ENCODE results near the gene ANKLE2. TPM values are rescaled to one million over a fixed set of nuclear protein-coding genes. Genes with fewer than 3 reads are reported as not detected.

ANKLE2 gene
- total RNA-seq, 4 donors from 2014 or later, result 29.6 to 44.9 (median 34.6) TPM

DNA sequence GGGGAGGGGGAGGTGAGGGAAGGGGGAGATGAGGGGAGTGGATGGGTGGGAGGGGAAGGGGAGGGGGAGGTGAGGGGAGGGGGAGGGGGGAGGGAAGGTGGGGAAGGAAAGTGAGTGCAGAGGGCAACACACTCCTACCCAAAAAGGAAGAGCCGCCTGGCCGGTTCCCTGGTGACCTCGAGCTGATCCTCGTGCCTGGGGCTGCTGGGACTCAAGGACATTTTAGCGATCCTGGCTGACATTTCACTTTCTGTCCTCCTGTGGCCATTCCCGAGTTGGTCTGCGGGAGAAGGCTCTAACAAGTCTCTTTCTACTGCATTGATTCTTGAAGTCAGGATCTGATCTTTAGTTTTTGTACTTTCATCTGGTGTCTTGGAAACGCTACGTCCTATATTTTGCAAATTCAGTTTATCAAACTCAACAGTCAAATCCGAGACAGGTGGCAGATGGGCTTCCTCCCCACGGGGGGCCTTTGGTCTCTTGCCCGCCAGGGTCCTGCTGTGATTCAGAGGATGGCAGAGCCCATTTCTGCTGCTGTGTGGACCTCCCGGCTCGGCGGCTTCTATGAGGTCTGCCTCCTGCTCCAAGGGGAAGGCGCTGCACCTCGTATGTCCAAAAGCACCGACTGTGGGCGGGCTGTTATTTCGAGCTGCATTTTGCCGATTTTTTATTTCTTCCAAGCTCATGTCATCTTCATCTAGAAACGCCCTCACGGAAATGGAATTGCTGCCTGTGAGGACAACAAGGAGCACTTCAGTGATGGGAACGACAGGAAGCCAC lies 31.9 kb downstream of the ANKLE2 start:
- in situ Hi-C loops (cut with MboI; ENCODE audit: low sequenced_read_pairs in 4 of 4) (no loop called here), intact Hi-C loops (cut with DNase I; ENCODE audit: low total_unique reads) (no loop called here)
- no peaks in the 10 kb centered on the region for H3K27me3 ChIP-seq
- DNase-seq (no peak), ATAC-seq (no peak)
- H3K36me3 ChIP-seq, result peaks cover 0 to 80% of the 10 kb centered on the region in 2 donors
- no peak overlapping the region for H3K27ac ChIP-seq
- H3K4me1 ChIP-seq, result no peaks in the 10 kb centered on the region
- TF ChIP-seq POLR2A (IDR thresholded peaks at IDR 0.05), result no peak
- TF ChIP-seq, protein P1, sequence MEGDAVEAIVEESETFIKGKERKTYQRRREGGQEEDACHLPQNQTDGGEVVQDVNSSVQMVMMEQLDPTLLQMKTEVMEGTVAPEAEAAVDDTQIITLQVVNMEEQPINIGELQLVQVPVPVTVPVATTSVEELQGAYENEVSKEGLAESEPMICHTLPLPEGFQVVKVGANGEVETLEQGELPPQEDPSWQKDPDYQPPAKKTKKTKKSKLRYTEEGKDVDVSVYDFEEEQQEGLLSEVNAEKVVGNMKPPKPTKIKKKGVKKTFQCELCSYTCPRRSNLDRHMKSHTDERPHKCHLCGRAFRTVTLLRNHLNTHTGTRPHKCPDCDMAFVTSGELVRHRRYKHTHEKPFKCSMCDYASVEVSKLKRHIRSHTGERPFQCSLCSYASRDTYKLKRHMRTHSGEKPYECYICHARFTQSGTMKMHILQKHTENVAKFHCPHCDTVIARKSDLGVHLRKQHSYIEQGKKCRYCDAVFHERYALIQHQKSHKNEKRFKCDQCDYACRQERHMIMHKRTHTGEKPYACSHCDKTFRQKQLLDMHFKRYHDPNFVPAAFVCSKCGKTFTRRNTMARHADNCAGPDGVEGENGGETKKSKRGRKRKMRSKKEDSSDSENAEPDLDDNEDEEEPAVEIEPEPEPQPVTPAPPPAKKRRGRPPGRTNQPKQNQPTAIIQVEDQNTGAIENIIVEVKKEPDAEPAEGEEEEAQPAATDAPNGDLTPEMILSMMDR (IDR thresholded peaks at IDR 0.05 in 4 of 5, conservative IDR thresholded peaks at IDR 0.05 in 1 of 5), result no peak
- no peak overlapping the region for H3K4me3 ChIP-seq
- no peaks in the 10 kb centered on the region for H3K9me3 ChIP-seq

DNA sequence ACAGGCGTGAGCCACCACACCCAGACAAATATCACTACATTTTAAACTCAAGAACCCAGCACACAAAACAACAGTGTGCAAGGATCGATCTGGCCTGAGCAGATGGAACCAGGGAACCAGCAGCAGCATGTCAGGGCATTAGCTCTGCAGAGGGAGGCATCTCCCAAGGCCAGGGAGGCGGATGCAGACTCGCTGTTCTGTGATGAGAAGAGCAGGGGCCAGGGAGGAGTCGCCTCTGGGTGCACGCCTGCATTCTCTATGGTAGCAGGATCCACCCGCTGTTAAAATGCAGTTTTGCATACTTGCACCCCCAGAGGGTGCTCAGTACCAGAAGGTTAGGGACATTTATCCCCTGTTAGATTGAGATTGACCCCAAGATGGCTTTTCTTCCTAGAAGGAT lies 33.1 kb downstream of the ANKLE2 start:
- Histone ChIP-seq H3K27me3 (no peaks in the 10 kb centered on the region), H3K36me3 (peaks cover 0 to 79% of the 10 kb centered on the region in 2 donors), H3K4me3 (no peak overlapping the region), H3K4me1 (no peaks in the 10 kb centered on the region), H3K9me3 (no peaks in the 10 kb centered on the region), H3K27ac (no peak overlapping the region)
- ATAC-seq (no peak), DNase-seq (no peak)
- no peak for TF ChIP-seq POLR2A (IDR thresholded peaks at IDR 0.05)
- TF ChIP-seq, protein P1 (IDR thresholded peaks at IDR 0.05 in 4 of 5, conservative IDR thresholded peaks at IDR 0.05 in 1 of 5), result no peak
- intact Hi-C loops (cut with DNase I; ENCODE audit: low total_unique reads) (no loop called here), in situ Hi-C loops (cut with MboI; ENCODE audit: low sequenced_read_pairs in 4 of 4) (no loop called here)

DNA sequence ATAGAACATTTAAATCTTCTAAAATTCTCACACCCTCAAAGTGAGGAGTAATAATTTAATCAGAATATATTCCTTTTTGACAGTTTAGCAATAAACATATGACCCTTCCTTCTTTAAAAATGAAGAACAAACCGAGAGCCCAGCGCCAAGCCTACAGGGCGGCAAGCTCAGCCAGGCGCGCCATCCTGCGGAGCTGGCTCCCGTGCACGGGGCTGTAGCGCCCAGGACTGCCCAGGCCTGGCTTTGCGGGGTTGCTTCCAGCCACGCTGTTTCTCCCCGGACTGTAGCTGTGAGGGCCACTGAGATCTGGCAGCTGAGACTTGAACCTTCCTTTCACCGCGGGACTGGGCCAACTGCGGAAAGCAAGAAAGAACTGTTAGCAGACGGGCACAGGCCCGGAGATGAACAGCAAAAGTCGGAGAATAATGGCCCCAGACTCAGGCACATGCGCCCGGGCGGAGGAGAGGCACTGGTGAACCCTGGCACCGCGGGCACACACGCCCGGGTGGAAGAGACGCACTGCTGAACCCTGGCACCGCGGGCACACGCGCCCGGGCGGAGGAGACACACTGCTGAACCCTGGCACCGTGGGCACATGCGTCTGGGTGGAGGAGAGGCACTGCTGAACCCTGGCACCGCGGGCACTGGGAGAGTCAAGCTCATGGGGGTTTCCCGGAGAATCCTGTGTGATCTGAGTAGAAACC lies 34.4 kb downstream of the ANKLE2 start:
- Histone ChIP-seq H3K4me1 (no peaks in the 10 kb centered on the region), H3K36me3 (peaks cover 0 to 73% of the 10 kb centered on the region in 2 donors), H3K4me3 (no peak overlapping the region), H3K27ac (no peak overlapping the region), H3K27me3 (no peaks in the 10 kb centered on the region), H3K9me3 (no peaks in the 10 kb centered on the region)
- ATAC-seq, result no peak
- in situ Hi-C loops (cut with MboI; ENCODE audit: low sequenced_read_pairs in 4 of 4), result no loop called here
- DNase-seq, result no peak
- intact Hi-C loops (cut with DNase I; ENCODE audit: low total_unique reads), result no loop called here
- no peak for TF ChIP-seq POLR2A (IDR thresholded peaks at IDR 0.05)
- TF ChIP-seq, protein P1 (IDR thresholded peaks at IDR 0.05 in 4 of 5, conservative IDR thresholded peaks at IDR 0.05 in 1 of 5), result no peak

DNA sequence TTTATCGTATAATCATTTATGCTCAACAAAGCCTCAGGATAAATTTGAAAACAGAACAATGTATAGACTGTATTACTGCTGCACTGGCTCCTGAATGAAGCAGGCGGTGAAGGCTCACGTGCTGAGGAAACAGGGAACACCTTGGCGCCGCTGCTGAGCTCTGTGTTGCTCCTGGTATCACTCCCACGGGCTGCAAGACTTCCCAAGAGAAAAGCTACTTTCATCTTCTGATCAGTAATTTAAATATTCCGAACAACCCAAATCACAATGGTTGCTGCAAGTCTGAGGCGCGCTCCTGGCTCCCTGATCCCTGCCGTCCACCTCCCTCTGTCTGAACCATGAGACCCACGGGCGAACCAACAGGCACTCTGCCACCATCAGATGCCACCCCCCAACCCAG lies 35.2 kb downstream of the ANKLE2 start:
- peaks cover 0 to 72% of the 10 kb centered on the region in 2 donors for H3K36me3 ChIP-seq
- H3K4me1 ChIP-seq, result no peaks in the 10 kb centered on the region
- no peak overlapping the region for H3K27ac ChIP-seq
- H3K4me3 ChIP-seq, result no peak overlapping the region
- TF ChIP-seq POLR2A (IDR thresholded peaks at IDR 0.05), result no peak
- TF ChIP-seq, protein P1 (IDR thresholded peaks at IDR 0.05 in 4 of 5, conservative IDR thresholded peaks at IDR 0.05 in 1 of 5), result no peak
- no peaks in the 10 kb centered on the region for H3K27me3 ChIP-seq
- no peak for ATAC-seq
- in situ Hi-C loops (cut with MboI; ENCODE audit: low sequenced_read_pairs in 4 of 4) (no loop called here), intact Hi-C loops (cut with DNase I; ENCODE audit: low total_unique reads) (no loop called here)
- H3K9me3 ChIP-seq, result no peaks in the 10 kb centered on the region
- no peak for DNase-seq

All from gastrocnemius medialis (tissue), 4 donors.